HepG2 (cell line): ENCODE results near the gene RNPEPL1. TPM values are rescaled to one million over a fixed set of nuclear protein-coding genes. Genes with fewer than 3 reads are reported as not detected.

Experiments used
- ATF5 ChIP-seq: sonication (generic); formaldehyde crosslinking; IDR thresholded peaks from 2 replicates; pipeline ENCODE4 v1.4.0; 2020; ENCODE audit warnings: mild to moderate bottlenecking, low read depth, missing genetic modification reagents
- CBX5 ChIP-seq: sonication (generic); formaldehyde crosslinking; IDR thresholded peaks from 2 replicates; pipeline ENCODE4 v1.4.0; 2020; ENCODE audit warnings: missing genetic modification reagents, borderline replicate concordance
- CREBL2 ChIP-seq: sonication (generic); formaldehyde crosslinking; IDR thresholded peaks from 2 replicates; pipeline ENCODE4 v1.8.1; 2023; ENCODE audit warnings: missing genetic modification reagents, mild to moderate bottlenecking, borderline replicate concordance
- FOXA3 ChIP-seq: IDR thresholded peaks from 2 replicates; pipeline ENCODE4 v1.6.1; 2016; ENCODE audit warnings: missing genetic modification reagents, missing compliant biosample characterization
- HCFC1 ChIP-seq: fragments of 150-350 bp; IDR thresholded peaks from 2 replicates; pipeline ENCODE4 v1.6.1; 2014; ENCODE audit warnings: low read depth, low read length
- HES4 ChIP-seq: sonication (generic); formaldehyde crosslinking; IDR thresholded peaks from 2 replicates; pipeline ENCODE4 v1.9.0; 2021; ENCODE audit warnings: mild to moderate bottlenecking, missing genetic modification reagents, borderline replicate concordance
- HNRNPK ChIP-seq: fragments of 200-400 bp; formaldehyde crosslinking; IDR thresholded peaks from 2 replicates; pipeline ENCODE4 v1.6.1; 2018; ENCODE audit warnings: low read length, low read depth, moderate library complexity, mild to moderate bottlenecking; ENCODE audit not compliant: poor library complexity, severe bottlenecking
- MYNN ChIP-seq: sonication (generic); formaldehyde crosslinking; IDR thresholded peaks from 2 replicates; pipeline ENCODE4 v1.4.0; 2020; ENCODE audit warnings: mild to moderate bottlenecking, low read depth, missing genetic modification reagents
- MZF1 ChIP-seq: sonication (generic); formaldehyde crosslinking; IDR thresholded peaks from 2 replicates; pipeline ENCODE4 v1.8.1; 2023; ENCODE audit warnings: mild to moderate bottlenecking, missing genetic modification reagents, borderline replicate concordance
- NR1H2 ChIP-seq: sonication (generic); formaldehyde crosslinking; IDR thresholded peaks from 2 replicates; pipeline ENCODE4 v1.8.1; 2022; ENCODE audit warnings: low read depth, missing genetic modification reagents, borderline replicate concordance
- PHF8 ChIP-seq: sonication (generic); formaldehyde crosslinking; IDR thresholded peaks from 2 replicates; pipeline ENCODE4 v1.5.0; 2020; ENCODE audit warnings: missing genetic modification reagents
- RFX3 ChIP-seq: IDR thresholded peaks from 2 replicates; pipeline ENCODE4 v1.6.1; 2016; ENCODE audit warnings: missing biosample characterization, missing genetic modification reagents
- RFXANK ChIP-seq: IDR thresholded peaks from 2 replicates; pipeline ENCODE4 v1.6.1; 2016
- RFXAP ChIP-seq: sonication (generic); formaldehyde crosslinking; IDR thresholded peaks from 2 replicates; pipeline ENCODE4 v1.4.0; 2020; ENCODE audit warnings: missing genetic modification reagents, borderline replicate concordance
- TAF1 ChIP-seq: sonication (generic); formaldehyde crosslinking; IDR thresholded peaks from 2 replicates; pipeline ENCODE4 v1.4.0; 2020; ENCODE audit warnings: missing genetic modification reagents
- ZBTB34 ChIP-seq: sonication (generic); formaldehyde crosslinking; IDR thresholded peaks from 2 replicates; pipeline ENCODE4 v1.8.0; 2022; ENCODE audit warnings: mild to moderate bottlenecking, missing genetic modification reagents
- ZBTB43 ChIP-seq: sonication (generic); formaldehyde crosslinking; conservative IDR thresholded peaks from 2 replicates; pipeline ENCODE4 v1.4.0; 2020; ENCODE audit warnings: missing genetic modification reagents
- ZFYVE20 ChIP-seq: sonication (generic); formaldehyde crosslinking; IDR thresholded peaks from 2 replicates; pipeline ENCODE4 v1.8.0; 2023; ENCODE audit warnings: low read depth, mild to moderate bottlenecking, moderate library complexity, missing genetic modification reagents, borderline replicate concordance
- ZNF275 ChIP-seq: sonication (generic); formaldehyde crosslinking; IDR thresholded peaks from 2 replicates; pipeline ENCODE4 v1.8.0; 2022; ENCODE audit warnings: missing genetic modification reagents, mild to moderate bottlenecking, inconsistent platforms, borderline replicate concordance
- ZNF362 ChIP-seq: sonication (generic); formaldehyde crosslinking; IDR thresholded peaks from 2 replicates; pipeline ENCODE4 v1.4.0; 2020; ENCODE audit warnings: missing genetic modification reagents, mild to moderate bottlenecking, borderline replicate concordance
- ZNF543 ChIP-seq: sonication (generic); formaldehyde crosslinking; IDR thresholded peaks from 2 replicates; pipeline ENCODE4 v1.4.0; 2020; ENCODE audit warnings: mild to moderate bottlenecking, missing genetic modification reagents
- ZNF547 ChIP-seq: sonication (generic); formaldehyde crosslinking; IDR thresholded peaks from 2 replicates; pipeline ENCODE4 v1.5.1; 2020; ENCODE audit warnings: mild to moderate bottlenecking, missing genetic modification reagents
- ZNF749 ChIP-seq: sonication (generic); formaldehyde crosslinking; IDR thresholded peaks from 2 replicates; pipeline ENCODE4 v1.8.0; 2022; ENCODE audit warnings: mild to moderate bottlenecking, missing genetic modification reagents, moderate library complexity, borderline replicate concordance
- ZNF83 ChIP-seq: sonication (generic); formaldehyde crosslinking; IDR thresholded peaks from 2 replicates; pipeline ENCODE4 v1.4.0; 2020; ENCODE audit warnings: missing genetic modification reagents, mild to moderate bottlenecking, borderline replicate concordance
- ZNF841 ChIP-seq: sonication (generic); formaldehyde crosslinking; IDR thresholded peaks from 2 replicates; pipeline ENCODE4 v1.8.1; 2023; ENCODE audit warnings: missing genetic modification reagents, borderline replicate concordance
- polyA plus RNA-seq, 8 experiments: library from polyadenylated mRNA; depleted of rRNA in 3 of 8; stranded (reverse) in 7 of 8; unstranded in 1 of 8; fragments of >200 nt; fragmentation: Illumina TruSeq in 4 of 8; extraction: Trizol in 4 of 8; gene quantifications; 2 replicates each; pipeline versions ENCODE4 v1.2.1 to v1.2.3, GENCODE V29; 2011 to 2016; ENCODE audit warnings: low read depth in 4 of 8, missing spikeins in 1 of 8, mixed read lengths in 1 of 8; ENCODE audit not compliant: insufficient read depth in 1 of 8
- total RNA-seq, 5 experiments: library from RNA; depleted of rRNA; stranded (reverse); fragments of >200 nt; fragmentation: Illumina TruSeq; extraction: Trizol; gene quantifications; 2 replicates each; pipeline ENCODE4 v1.2.3, GENCODE V29; 2016; ENCODE audit warnings: low read depth in 1 of 5

The RNPEPL1 gene
- total and polyA plus RNA-seq, 2 of the 13 experiments (the other 11 are each of a cell fraction or from before 2014, with no cell fraction given): 13.0 to 18.0 TPM

- TF ChIP-seq RFXAP (CRISPR knock-in tag) (no peak; the same call in 1 of the 2 replicates), FOXA3 (CRISPR knock-in tag) (peak; percentile 66), RFXANK (CRISPR knock-in tag) (peak; percentile 82; the same call in 1 of the 2 replicates), ZFYVE20 (0 out of 2 replicates have a peak, but pooled peaks have one; percentile 84), TAF1 (CRISPR knock-in tag) (peak; percentile 82), MZF1 (no peak), HES4 (no peak), ZNF83 (peak; percentile 40), ZNF543 (CRISPR knock-in tag) (no peak), CREBL2 (CRISPR knock-in tag) (no peak), CBX5 (CRISPR knock-in tag) (peak; percentile 66; the same call in 1 of the 2 replicates), RFX3 (CRISPR knock-in tag) (no peak), ATF5 (CRISPR knock-in tag) (peak; percentile 81; the same call in 1 of the 2 replicates), ZBTB34 (CRISPR knock-in tag) (peak; percentile 73; the same call in 1 of the 2 replicates), ZNF362 (CRISPR knock-in tag) (peak; percentile 17; the same call in 1 of the 2 replicates), HCFC1 (no peak), ZNF749 (CRISPR knock-in tag) (peak; percentile 78; the same call in 1 of the 2 replicates), ZNF841 (CRISPR knock-in tag) (0 out of 2 replicates have a peak, but pooled peaks have one; percentile 66), ZNF547 (CRISPR knock-in tag) (no peak), PHF8 (CRISPR knock-in tag) (no peak), MYNN (CRISPR knock-in tag) (peak; percentile 69; the same call in 1 of the 2 replicates), NR1H2 (CRISPR knock-in tag) (no peak), ZNF275 (no peak), HNRNPK (no peak), ZBTB43 (CRISPR knock-in tag) (peak; percentile 59; the same call in 1 of the 2 replicates)
Measured at GRCh38 chr2:240560084-240560479, 8.2 kb upstream of the RNPEPL1 start, which contains the start of gene DUSP28 (continued).
